Liver (tissue), 9 donors: ENCODE results near the gene AFAP1. TPM values are rescaled to one million over a fixed set of nuclear protein-coding genes. Genes with fewer than 3 reads are reported as not detected.

Source experiments
- DNase-seq: peaks from one replicate; pipeline ENCODE4 v3.0.0-alpha.2; 2017; ENCODE audit warnings: low spot score
- H3K27ac ChIP-seq, 2 donors: one replicate each; pipeline ENCODE4 v1.7.0; 2013; ENCODE audit warnings: inconsistent platforms in 2 of 2, low read length in 2 of 2, control low read depth in 1 of 2, low read depth in 1 of 2, mild to moderate bottlenecking in 1 of 2
- H3K27me3 ChIP-seq, 4 donors: one replicate each; pipeline versions ENCODE4 v1.6.1 to v1.7.0; 2013; ENCODE audit warnings: low read length in 3 of 4, inconsistent platforms in 1 of 4, mild to moderate bottlenecking in 1 of 4, moderate library complexity in 1 of 4; ENCODE audit not compliant: control insufficient read depth in 4 of 4, insufficient read depth in 4 of 4
- H3K36me3 ChIP-seq, 4 donors: one replicate each; pipeline versions ENCODE4 v1.6.1 to v1.7.0; 2013; ENCODE audit warnings: low read length in 3 of 4, mild to moderate bottlenecking in 3 of 4, low read depth in 1 of 4, moderate library complexity in 1 of 4; ENCODE audit not compliant: control insufficient read depth in 4 of 4, insufficient read depth in 3 of 4
- H3K4me1 ChIP-seq, 4 donors: one replicate each; pipeline versions ENCODE4 v1.6.1 to v1.7.0; 2013; ENCODE audit warnings: low read length in 3 of 4, mild to moderate bottlenecking in 3 of 4, moderate library complexity in 1 of 4; ENCODE audit not compliant: control insufficient read depth in 4 of 4, insufficient read depth in 4 of 4
- H3K4me3 ChIP-seq, 3 donors: one replicate each; pipeline versions ENCODE4 v1.6.1 to v1.7.0; 2013; ENCODE audit warnings: low read length in 3 of 3, control low read depth in 1 of 3, low read depth in 1 of 3, mild to moderate bottlenecking in 1 of 3
- H3K9ac ChIP-seq, 2 donors: one replicate each; pipeline ENCODE4 v1.7.0; 2013; ENCODE audit warnings: low read length in 2 of 2, mild to moderate bottlenecking in 2 of 2, moderate library complexity in 2 of 2, control low read depth in 1 of 2, low read depth in 1 of 2
- H3K9me3 ChIP-seq, 4 donors: one replicate each; pipeline versions ENCODE4 v1.6.1 to v1.7.0; 2013; ENCODE audit warnings: low read length in 3 of 4; ENCODE audit not compliant: control insufficient read depth in 4 of 4
- EGR1 ChIP-seq, 2 donors: IDR thresholded peaks; 2 replicates each; pipeline ENCODE4 v1.6.1; 2016 to 2018; ENCODE audit warnings: antibody characterized with exemption in 2 of 2, low read depth in 2 of 2
- FOXA1 ChIP-seq: IDR thresholded peaks from 2 replicates; pipeline ENCODE4 v1.6.1; 2016; ENCODE audit warnings: antibody characterized with exemption
- FOXA2 ChIP-seq: IDR thresholded peaks from 2 replicates; pipeline ENCODE4 v1.6.1; 2016; ENCODE audit warnings: antibody characterized with exemption
- GABPA ChIP-seq, 2 donors: IDR thresholded peaks in 1 of 2; conservative IDR thresholded peaks in 1 of 2; 2 replicates each; pipeline ENCODE4 v1.6.1; 2016; ENCODE audit warnings: antibody characterized with exemption in 2 of 2, mild to moderate bottlenecking in 1 of 2, moderate library complexity in 1 of 2
- HNF4A ChIP-seq, 2 donors: conservative IDR thresholded peaks; 2 replicates each; pipeline ENCODE4 v1.6.1; 2016; ENCODE audit warnings: antibody characterized with exemption in 2 of 2, mild to moderate bottlenecking in 2 of 2
- HNF4G ChIP-seq: IDR thresholded peaks from 2 replicates; pipeline ENCODE4 v1.6.1; 2016; ENCODE audit warnings: antibody characterized with exemption
- JUND ChIP-seq, 2 donors: IDR thresholded peaks; 2 replicates each; pipeline ENCODE4 v1.6.1; 2016; ENCODE audit warnings: antibody characterized with exemption in 2 of 2
- NR2F2 ChIP-seq: IDR thresholded peaks from 2 replicates; pipeline ENCODE4 v1.6.1; 2016; ENCODE audit warnings: antibody characterized with exemption
- RAD21 ChIP-seq, 2 donors: IDR thresholded peaks; 2 replicates each; pipeline ENCODE4 v1.6.1; 2016; ENCODE audit warnings: antibody characterized with exemption in 2 of 2, mild to moderate bottlenecking in 2 of 2
- RXRA ChIP-seq, 2 donors: IDR thresholded peaks; 2 replicates each; pipeline ENCODE4 v1.6.1; 2017 to 2018; ENCODE audit warnings: antibody characterized with exemption in 2 of 2, mild to moderate bottlenecking in 1 of 2
- SP1 ChIP-seq: IDR thresholded peaks from 2 replicates; pipeline ENCODE4 v1.6.1; 2018; ENCODE audit warnings: antibody characterized with exemption, mild to moderate bottlenecking
- TAF1 ChIP-seq: conservative IDR thresholded peaks from 2 replicates; pipeline ENCODE4 v1.6.1; 2016; ENCODE audit warnings: antibody characterized with exemption, mild to moderate bottlenecking
- YY1 ChIP-seq: IDR thresholded peaks from 2 replicates; pipeline ENCODE4 v1.6.1; 2016; ENCODE audit warnings: antibody characterized with exemption, mild to moderate bottlenecking
- WGBS: extraction: QIAGEN DNeasy Blood & Tissue Kit; methylation state at CpG from one replicate; pipeline ENCODE4 v1.1.7; 2013; 5-methylcytosine and 5-hydroxymethylcytosine counted together
- polyA plus RNA-seq, 2 donors: library from polyadenylated mRNA; stranded (reverse) in 1 of 2; unstranded in 1 of 2; fragments of 200-250 nt in 1 of 2; fragments of >200 nt in 1 of 2; fragmentation: Nextera tagmentation in 1 of 2; extraction: Ambion mirVana in 1 of 2; gene quantifications; one replicate each; pipeline versions ENCODE4 v1.2.1 to v1.2.3, GENCODE V29; 2013 to 2015
- total RNA-seq, 2 donors: library from RNA; depleted of rRNA; stranded (reverse); fragments of >200 nt; gene quantifications; one replicate each; pipeline ENCODE4 v1.2.3, GENCODE V29; 2014
- TF ChIP-seq, protein P1 (sequence below): IDR thresholded peaks from 2 replicates; pipeline ENCODE4 v1.6.1; 2016; ENCODE audit warnings: antibody characterized with exemption
- TF ChIP-seq, protein P2 (sequence below): IDR thresholded peaks from 2 replicates; pipeline ENCODE4 v1.6.1; 2016; ENCODE audit warnings: antibody characterized with exemption
- TF ChIP-seq, protein P3 (sequence below): IDR thresholded peaks from 2 replicates; pipeline ENCODE4 v1.6.1; 2016; ENCODE audit warnings: antibody characterized with exemption
- TF ChIP-seq, protein P4 (sequence below): IDR thresholded peaks from 2 replicates; pipeline ENCODE4 v1.6.1; 2016; ENCODE audit warnings: antibody characterized with exemption, mild to moderate bottlenecking
- TF ChIP-seq, protein P5 (sequence below): fragments of 150-350 bp; IDR thresholded peaks from 2 replicates; pipeline ENCODE4 v1.5.1; 2017; ENCODE audit warnings: improper control_type of control experiment, low read depth, low read length; ENCODE audit not compliant: missing input control
- donor health status: healthy.
- donor health status: healthy.
- donor health status: healthy.
- donor health status: healthy.
- donor health status: healthy.

AFAP1 gene
- total and polyA plus RNA-seq, 4 donors, result 0.40 to 3.2 (median 1.6) TPM

DNA sequence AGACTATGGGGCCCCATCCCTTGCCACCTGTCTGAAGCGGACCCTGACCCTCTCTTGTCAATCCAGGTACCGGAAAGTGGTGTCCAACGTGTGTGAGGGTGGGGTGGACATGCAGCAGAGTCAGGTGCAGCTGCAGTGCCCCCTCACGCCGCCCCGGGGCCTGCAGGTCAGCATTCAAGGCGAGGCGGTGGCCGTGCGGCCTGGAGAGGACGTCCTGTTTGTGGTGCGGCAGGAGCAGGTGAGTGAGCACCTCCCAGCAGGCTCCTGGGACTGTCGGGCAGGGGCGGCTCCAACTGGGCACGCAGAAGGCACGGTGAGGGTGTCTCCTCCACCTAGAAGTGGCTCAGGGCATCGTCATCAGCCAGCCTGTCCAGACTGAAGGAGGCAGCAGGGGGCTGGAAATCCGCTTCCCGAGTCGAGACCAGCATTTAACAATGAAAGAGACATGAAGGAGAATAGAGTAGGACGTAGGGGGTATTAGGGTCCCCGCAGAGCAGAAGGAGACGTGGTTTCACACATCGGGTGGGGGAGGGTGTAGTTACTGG, 221.6 kb downstream of the AFAP1 start:
- H3K27me3 ChIP-seq, result no peaks in the 10 kb centered on the region

More for the DNA sequence above, 221.6 kb downstream of the AFAP1 start:
- Histone ChIP-seq H3K4me1 (peaks cover 0 to 3% (median 0%) of the 10 kb centered on the region in 4 donors), H3K9me3 (peaks cover 0 to 5% (median 2%) of the 10 kb centered on the region in 4 donors), H3K4me3 (no peak overlapping the region), H3K36me3 (no peaks in the 10 kb centered on the region), H3K27ac (no peak overlapping the region), H3K9ac (no peak overlapping the region)
- WGBS, result 83% methylated on average over 24 of the region's 24 CpGs
- TF ChIP-seq HNF4A (conservative IDR thresholded peaks at IDR 0.05) (no peak), SP1 (no peak), GABPA (IDR thresholded peaks at IDR 0.05 in 1 of 2, conservative IDR thresholded peaks at IDR 0.05 in 1 of 2) (no peak), RAD21 (IDR thresholded peaks at IDR 0.05) (no peak), FOXA2 (no peak), EGR1 (IDR thresholded peaks at IDR 0.05; ENCODE audit: low read depth in 2 of 2) (no peak), YY1 (no peak), JUND (IDR thresholded peaks at IDR 0.05) (no peak), HNF4G (no peak), RXRA (IDR thresholded peaks at IDR 0.05) (no peak), TAF1 (no peak), NR2F2 (no peak), FOXA1 (no peak)
- TF ChIP-seq, protein P1, sequence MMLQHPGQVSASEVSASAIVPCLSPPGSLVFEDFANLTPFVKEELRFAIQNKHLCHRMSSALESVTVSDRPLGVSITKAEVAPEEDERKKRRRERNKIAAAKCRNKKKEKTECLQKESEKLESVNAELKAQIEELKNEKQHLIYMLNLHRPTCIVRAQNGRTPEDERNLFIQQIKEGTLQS, result no peak
- TF ChIP-seq, protein P2, sequence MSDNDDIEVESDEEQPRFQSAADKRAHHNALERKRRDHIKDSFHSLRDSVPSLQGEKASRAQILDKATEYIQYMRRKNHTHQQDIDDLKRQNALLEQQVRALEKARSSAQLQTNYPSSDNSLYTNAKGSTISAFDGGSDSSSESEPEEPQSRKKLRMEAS, result no peak
- TF ChIP-seq, protein P3, sequence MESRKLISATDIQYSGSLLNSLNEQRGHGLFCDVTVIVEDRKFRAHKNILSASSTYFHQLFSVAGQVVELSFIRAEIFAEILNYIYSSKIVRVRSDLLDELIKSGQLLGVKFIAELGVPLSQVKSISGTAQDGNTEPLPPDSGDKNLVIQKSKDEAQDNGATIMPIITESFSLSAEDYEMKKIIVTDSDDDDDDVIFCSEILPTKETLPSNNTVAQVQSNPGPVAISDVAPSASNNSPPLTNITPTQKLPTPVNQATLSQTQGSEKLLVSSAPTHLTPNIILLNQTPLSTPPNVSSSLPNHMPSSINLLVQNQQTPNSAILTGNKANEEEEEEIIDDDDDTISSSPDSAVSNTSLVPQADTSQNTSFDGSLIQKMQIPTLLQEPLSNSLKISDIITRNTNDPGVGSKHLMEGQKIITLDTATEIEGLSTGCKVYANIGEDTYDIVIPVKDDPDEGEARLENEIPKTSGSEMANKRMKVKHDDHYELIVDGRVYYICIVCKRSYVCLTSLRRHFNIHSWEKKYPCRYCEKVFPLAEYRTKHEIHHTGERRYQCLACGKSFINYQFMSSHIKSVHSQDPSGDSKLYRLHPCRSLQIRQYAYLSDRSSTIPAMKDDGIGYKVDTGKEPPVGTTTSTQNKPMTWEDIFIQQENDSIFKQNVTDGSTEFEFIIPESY, result no peak
- TF ChIP-seq, protein P4, sequence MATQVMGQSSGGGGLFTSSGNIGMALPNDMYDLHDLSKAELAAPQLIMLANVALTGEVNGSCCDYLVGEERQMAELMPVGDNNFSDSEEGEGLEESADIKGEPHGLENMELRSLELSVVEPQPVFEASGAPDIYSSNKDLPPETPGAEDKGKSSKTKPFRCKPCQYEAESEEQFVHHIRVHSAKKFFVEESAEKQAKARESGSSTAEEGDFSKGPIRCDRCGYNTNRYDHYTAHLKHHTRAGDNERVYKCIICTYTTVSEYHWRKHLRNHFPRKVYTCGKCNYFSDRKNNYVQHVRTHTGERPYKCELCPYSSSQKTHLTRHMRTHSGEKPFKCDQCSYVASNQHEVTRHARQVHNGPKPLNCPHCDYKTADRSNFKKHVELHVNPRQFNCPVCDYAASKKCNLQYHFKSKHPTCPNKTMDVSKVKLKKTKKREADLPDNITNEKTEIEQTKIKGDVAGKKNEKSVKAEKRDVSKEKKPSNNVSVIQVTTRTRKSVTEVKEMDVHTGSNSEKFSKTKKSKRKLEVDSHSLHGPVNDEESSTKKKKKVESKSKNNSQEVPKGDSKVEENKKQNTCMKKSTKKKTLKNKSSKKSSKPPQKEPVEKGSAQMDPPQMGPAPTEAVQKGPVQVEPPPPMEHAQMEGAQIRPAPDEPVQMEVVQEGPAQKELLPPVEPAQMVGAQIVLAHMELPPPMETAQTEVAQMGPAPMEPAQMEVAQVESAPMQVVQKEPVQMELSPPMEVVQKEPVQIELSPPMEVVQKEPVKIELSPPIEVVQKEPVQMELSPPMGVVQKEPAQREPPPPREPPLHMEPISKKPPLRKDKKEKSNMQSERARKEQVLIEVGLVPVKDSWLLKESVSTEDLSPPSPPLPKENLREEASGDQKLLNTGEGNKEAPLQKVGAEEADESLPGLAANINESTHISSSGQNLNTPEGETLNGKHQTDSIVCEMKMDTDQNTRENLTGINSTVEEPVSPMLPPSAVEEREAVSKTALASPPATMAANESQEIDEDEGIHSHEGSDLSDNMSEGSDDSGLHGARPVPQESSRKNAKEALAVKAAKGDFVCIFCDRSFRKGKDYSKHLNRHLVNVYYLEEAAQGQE, result no peak
- TF ChIP-seq, protein P5, sequence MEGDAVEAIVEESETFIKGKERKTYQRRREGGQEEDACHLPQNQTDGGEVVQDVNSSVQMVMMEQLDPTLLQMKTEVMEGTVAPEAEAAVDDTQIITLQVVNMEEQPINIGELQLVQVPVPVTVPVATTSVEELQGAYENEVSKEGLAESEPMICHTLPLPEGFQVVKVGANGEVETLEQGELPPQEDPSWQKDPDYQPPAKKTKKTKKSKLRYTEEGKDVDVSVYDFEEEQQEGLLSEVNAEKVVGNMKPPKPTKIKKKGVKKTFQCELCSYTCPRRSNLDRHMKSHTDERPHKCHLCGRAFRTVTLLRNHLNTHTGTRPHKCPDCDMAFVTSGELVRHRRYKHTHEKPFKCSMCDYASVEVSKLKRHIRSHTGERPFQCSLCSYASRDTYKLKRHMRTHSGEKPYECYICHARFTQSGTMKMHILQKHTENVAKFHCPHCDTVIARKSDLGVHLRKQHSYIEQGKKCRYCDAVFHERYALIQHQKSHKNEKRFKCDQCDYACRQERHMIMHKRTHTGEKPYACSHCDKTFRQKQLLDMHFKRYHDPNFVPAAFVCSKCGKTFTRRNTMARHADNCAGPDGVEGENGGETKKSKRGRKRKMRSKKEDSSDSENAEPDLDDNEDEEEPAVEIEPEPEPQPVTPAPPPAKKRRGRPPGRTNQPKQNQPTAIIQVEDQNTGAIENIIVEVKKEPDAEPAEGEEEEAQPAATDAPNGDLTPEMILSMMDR, result no peak
- no peak for DNase-seq
